Measurements from ENCODE around the gene NRCAM.

NRCAM gene

DNA sequence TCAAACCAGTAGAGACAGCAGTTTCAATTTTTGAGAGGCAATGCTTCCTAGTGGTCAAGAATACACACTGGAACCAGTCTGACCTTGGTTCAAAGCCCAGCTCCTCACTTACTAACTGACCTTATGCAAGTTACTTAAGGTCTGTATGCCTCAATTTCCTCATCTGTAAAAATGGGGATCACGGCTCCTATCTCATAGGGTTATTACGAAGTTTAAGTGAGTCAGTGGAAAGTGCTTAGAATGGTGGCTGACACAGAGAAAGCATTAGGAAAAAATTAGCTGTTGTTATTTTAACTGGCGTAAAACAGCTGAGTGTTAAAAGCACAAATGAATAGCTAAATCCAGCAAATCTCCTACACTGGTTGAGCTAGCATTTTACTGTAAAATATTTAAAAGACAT lies 163.7 kb downstream of the NRCAM start:
- TF ChIP-seq, protein P1, sequence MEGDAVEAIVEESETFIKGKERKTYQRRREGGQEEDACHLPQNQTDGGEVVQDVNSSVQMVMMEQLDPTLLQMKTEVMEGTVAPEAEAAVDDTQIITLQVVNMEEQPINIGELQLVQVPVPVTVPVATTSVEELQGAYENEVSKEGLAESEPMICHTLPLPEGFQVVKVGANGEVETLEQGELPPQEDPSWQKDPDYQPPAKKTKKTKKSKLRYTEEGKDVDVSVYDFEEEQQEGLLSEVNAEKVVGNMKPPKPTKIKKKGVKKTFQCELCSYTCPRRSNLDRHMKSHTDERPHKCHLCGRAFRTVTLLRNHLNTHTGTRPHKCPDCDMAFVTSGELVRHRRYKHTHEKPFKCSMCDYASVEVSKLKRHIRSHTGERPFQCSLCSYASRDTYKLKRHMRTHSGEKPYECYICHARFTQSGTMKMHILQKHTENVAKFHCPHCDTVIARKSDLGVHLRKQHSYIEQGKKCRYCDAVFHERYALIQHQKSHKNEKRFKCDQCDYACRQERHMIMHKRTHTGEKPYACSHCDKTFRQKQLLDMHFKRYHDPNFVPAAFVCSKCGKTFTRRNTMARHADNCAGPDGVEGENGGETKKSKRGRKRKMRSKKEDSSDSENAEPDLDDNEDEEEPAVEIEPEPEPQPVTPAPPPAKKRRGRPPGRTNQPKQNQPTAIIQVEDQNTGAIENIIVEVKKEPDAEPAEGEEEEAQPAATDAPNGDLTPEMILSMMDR (conservative IDR thresholded peaks at IDR 0.05; ENCODE audit: low read depth, low read length), result no peak
- no peak overlapping the region for H3K4me3 ChIP-seq (ENCODE audit: low read depth, low read length)
- no peak for DNase-seq (ENCODE audit: low read depth)

DNA sequence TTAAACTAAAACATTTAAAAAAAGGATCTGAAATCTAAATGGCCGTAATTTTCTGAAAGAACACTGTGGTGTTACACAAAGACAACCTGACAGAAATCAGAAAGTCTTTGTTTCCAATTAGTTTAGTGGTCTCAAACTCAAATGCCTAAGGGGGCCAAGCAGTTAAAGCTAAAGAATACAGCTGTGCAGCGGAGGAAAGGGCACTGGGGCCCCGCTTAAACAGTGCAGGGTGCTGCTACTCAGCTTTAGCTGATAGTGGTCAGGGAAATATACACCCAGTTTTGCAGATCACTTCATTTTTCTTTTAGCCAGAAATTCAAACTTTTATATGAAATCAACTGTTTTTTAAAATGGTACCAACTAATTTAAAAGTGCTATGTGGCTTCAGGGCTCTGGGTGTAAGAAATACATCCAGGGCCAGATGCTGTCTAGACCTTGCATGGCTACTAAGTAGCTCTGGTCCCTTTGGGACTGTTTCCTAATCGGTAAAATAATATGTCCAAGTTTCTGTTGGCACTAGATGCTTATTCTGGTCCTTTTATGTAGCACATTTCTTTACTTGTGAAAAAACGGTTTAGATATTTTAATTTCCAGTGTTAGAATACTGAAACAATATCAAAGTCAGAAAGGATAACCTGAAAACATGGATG lies 164.3 kb downstream of the NRCAM start:
- no peak for DNase-seq (ENCODE audit: low read depth)
- H3K4me3 ChIP-seq (ENCODE audit: low read depth, low read length), result no peak overlapping the region
- TF ChIP-seq, protein P1 (conservative IDR thresholded peaks at IDR 0.05; ENCODE audit: low read depth, low read length), result no peak

DNA sequence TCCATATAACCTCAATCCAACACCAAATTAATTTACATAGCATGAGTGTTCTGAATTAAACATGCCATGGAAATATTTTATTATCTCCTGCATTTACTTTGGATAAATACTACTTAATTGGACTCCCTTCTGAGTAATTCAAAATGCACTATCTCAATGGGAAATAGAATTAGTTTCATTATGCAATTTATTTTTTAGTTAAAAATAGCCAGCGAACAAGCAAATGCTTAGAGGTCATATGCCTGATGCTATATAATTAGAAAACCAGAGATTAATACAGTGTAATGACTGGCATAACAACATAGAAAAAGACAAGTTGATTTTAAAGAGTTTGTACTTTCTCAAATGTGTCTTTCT lies 165.1 kb downstream of the NRCAM start:
- TF ChIP-seq, protein P1 (conservative IDR thresholded peaks at IDR 0.05; ENCODE audit: low read depth, low read length), result no peak
- no peak overlapping the region for H3K4me3 ChIP-seq (ENCODE audit: low read depth, low read length)

GRCh38 chr7:108290459-108291151 lies 165.6 kb downstream of the NRCAM start:
- no peak for DNase-seq (ENCODE audit: low read depth)
- no peak overlapping the region for H3K4me3 ChIP-seq (ENCODE audit: low read depth, low read length)
- TF ChIP-seq, protein P1 (conservative IDR thresholded peaks at IDR 0.05; ENCODE audit: low read depth, low read length), result no peak

More for the DNA sequence above, 165.1 kb downstream of the NRCAM start:
- no peak for DNase-seq (ENCODE audit: low read depth)

DNA sequence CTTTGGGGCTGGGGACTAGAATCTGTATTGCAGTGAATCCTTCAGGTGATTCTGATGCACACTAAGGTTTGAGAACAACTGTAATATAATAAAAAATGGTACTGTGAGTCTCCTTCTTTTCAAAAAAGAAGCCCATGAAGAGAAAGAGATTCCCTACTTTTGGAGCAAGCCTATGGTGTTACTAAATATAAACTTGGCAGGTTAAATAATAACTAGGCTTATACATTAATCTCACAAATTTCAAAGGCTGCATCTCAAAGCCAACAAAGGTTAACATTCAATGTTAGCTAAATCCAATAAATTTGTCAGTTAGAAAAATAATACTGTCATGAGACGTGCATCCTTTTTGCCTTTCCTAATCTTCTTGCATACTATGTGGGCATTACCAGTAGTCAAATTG lies 166.4 kb downstream of the NRCAM start:
- TF ChIP-seq, protein P1 (conservative IDR thresholded peaks at IDR 0.05; ENCODE audit: low read depth, low read length), result no peak
- H3K4me3 ChIP-seq (ENCODE audit: low read depth, low read length), result no peak overlapping the region
- no peak for DNase-seq (ENCODE audit: low read depth)

DNA sequence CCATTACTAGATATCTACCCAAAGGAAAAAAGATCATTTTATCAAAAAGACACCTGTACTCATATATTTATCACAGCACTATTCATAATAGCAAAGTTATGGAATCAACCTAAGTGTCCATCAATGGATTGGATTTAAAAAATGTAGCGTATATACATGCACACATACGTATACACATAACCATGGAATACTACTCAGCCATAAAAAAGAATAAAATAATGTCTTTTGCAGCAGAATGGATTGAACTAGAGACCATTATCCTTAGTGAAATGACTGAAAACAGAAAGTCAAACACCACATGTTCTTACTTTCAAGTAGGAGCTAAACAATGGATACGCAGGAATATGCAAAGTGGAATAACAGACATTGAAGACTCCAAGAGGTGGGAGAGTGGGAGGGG lies 168.4 kb downstream of the NRCAM start:
- no peak for DNase-seq (ENCODE audit: low read depth)
- TF ChIP-seq, protein P1 (conservative IDR thresholded peaks at IDR 0.05; ENCODE audit: low read depth, low read length), result no peak
- H3K4me3 ChIP-seq (ENCODE audit: low read depth, low read length), result no peak overlapping the region
